T47D (cell line): ENCODE measurements around the gene C16orf78.

ENCODE experiments used
- DNase-seq, 2 experiments: peaks; one replicate each; pipeline versions ENCODE4 v3.0.0 to v3.0.0-alpha.2; 2011 to 2012; ENCODE audit warnings: low read depth in 1 of 2, low spot score in 1 of 2
- JUND ChIP-seq: IDR thresholded peaks from 2 replicates; pipeline ENCODE4 v1.6.1; 2012; ENCODE audit warnings: low read depth
- in situ Hi-C: cut with HindIII; loops from 2 replicates; pipeline ENCODE4 v1.10.0; 2016; ENCODE audit warnings: low sequenced_read_pairs, low pct_unique_long_range_greater_than_20kb

The C16orf78 gene

GRCh38 chr16:49434733-49435132 lies 61.1 kb downstream of the C16orf78 start:
- in situ Hi-C loops: no loop called here
- no peak for DNase-seq
- TF ChIP-seq JUND: no peak

- no peak for DNase-seq
- in situ Hi-C loops: no loop called here
Measured at GRCh38 chr16:49436181-49436580, 62.6 kb downstream of the C16orf78 start.

GRCh38 chr16:49437344-49437743 lies 63.7 kb downstream of the C16orf78 start:
- in situ Hi-C loops: no loop called here
- no peak for TF ChIP-seq JUND
- DNase-seq: no peak

More at GRCh38 chr16:49436181-49436580, 62.6 kb downstream of the C16orf78 start:
- TF ChIP-seq JUND: no peak

GRCh38 chr16:49439050-49439449 lies 65.4 kb downstream of the C16orf78 start:
- TF ChIP-seq JUND: no peak
- in situ Hi-C loops: no loop called here
- no peak for DNase-seq

GRCh38 chr16:49439676-49440075 lies 66.1 kb downstream of the C16orf78 start:
- no peak for DNase-seq
- TF ChIP-seq JUND: no peak
- in situ Hi-C loops: no loop called here

GRCh38 chr16:49440156-49441065 lies 66.8 kb downstream of the C16orf78 start:
- no peak for DNase-seq
- no peak for TF ChIP-seq JUND
- in situ Hi-C loops: no loop called here

- DNase-seq: no peak
- no peak for TF ChIP-seq JUND
- in situ Hi-C loops: no loop called here
Measured at GRCh38 chr16:49441366-49441780, 67.8 kb downstream of the C16orf78 start.

GRCh38 chr16:49442805-49443204 lies 69.2 kb downstream of the C16orf78 start:
- no peak for DNase-seq
- TF ChIP-seq JUND: no peak
- in situ Hi-C loops: no loop called here

GRCh38 chr16:49443576-49443975 lies 70.0 kb downstream of the C16orf78 start:
- in situ Hi-C loops: no loop called here
- no peak for DNase-seq

GRCh38 chr16:49446805-49447204 lies 73.2 kb downstream of the C16orf78 start:
- no peak for DNase-seq
- in situ Hi-C loops: no loop called here
- TF ChIP-seq JUND: no peak

More at GRCh38 chr16:49443576-49443975, 70.0 kb downstream of the C16orf78 start:
- no peak for TF ChIP-seq JUND
